NCI-H146 (cell line): Measurements from ENCODE around the gene GPRIN1.
A peak's percentile ranks its signal among the peaks of the same experiment; 100 is the strongest.
"Not testable (repeated sequence)": the region's sequence is repeated elsewhere in the genome, so short reads cannot be mapped to it uniquely, and the experiment has no call there.

Source experiments
- DNase-seq: peaks from one replicate; lab custom pipeline; 2025; lab: John Stamatoyannopoulos, UW

GPRIN1 gene

GRCh38 chr5:176624938-176625337 lies 15.0 kb upstream of the GPRIN1 start:
- no peak for DNase-seq

GRCh38 chr5:176624142-176624541 lies 14.2 kb upstream of the GPRIN1 start:
- no peak for DNase-seq

GRCh38 chr5:176621661-176622079 lies 11.7 kb upstream of the GPRIN1 start:
- no peak for DNase-seq

- DNase-seq: no peak
Observed at GRCh38 chr5:176620333-176620981, 10.5 kb upstream of the GPRIN1 start.

- peak; percentile 30 for DNase-seq
Observed at GRCh38 chr5:176619569-176620332, 9.8 kb upstream of the GPRIN1 start.

- peak; percentile 92 for DNase-seq
Observed at GRCh38 chr5:176619203-176619568, 9.2 kb upstream of the GPRIN1 start.

GRCh38 chr5:176618783-176619182 lies 8.8 kb upstream of the GPRIN1 start:
- DNase-seq: peak; percentile 46

- no peak for DNase-seq
Observed at GRCh38 chr5:176616511-176616910, 6.6 kb upstream of the GPRIN1 start.

GRCh38 chr5:176614805-176615478 lies 5.0 kb upstream of the GPRIN1 start:
- no peak for DNase-seq

GRCh38 chr5:176612855-176613254 lies 2.9 kb upstream of the GPRIN1 start:
- DNase-seq: no peak

- no peak for DNase-seq
Observed at GRCh38 chr5:176612008-176612407, 2.1 kb upstream of the GPRIN1 start.

- DNase-seq: no peak
Observed at GRCh38 chr5:176611435-176611834, 1.5 kb upstream of the GPRIN1 start.

GRCh38 chr5:176610435-176610773 lies 448 bp upstream of the GPRIN1 start:
- DNase-seq: peak; percentile 62

GRCh38 chr5:176608937-176609723 lies 826 bp downstream of the GPRIN1 start:
- DNase-seq: peak; percentile 45

- no peak for DNase-seq
Observed at GRCh38 chr5:176608142-176608705, 1.7 kb downstream of the GPRIN1 start.

- DNase-seq: no peak
Observed at GRCh38 chr5:176606875-176607274, 3.1 kb downstream of the GPRIN1 start.

GRCh38 chr5:176606032-176606431 lies 3.9 kb downstream of the GPRIN1 start:
- no peak for DNase-seq

- no peak for DNase-seq
Observed at GRCh38 chr5:176603091-176603490, 6.9 kb downstream of the GPRIN1 start.

- DNase-seq: no peak
Observed at GRCh38 chr5:176601901-176602482, 8.0 kb downstream of the GPRIN1 start.

GRCh38 chr5:176599749-176600430 lies 10.1 kb downstream of the GPRIN1 start:
- DNase-seq: not testable (repeated sequence)
